ENCODE measurements around the gene SH3RF1.

- no peak for TF ChIP-seq CTCF (IDR thresholded peaks at IDR 0.05; ENCODE audit: low read depth, low read length, poor library complexity, severe bottlenecking)
- no peak for TF ChIP-seq EZH2phosphoT487 (IDR thresholded peaks at IDR 0.05; ENCODE audit: borderline replicate concordance, low read length)
Measured at GRCh38 chr4:169062897-169063244, 207.9 kb downstream of the SH3RF1 start.

Measured in DOHH2 (cell line).